Amygdala (tissue), 56 donors: Measurements from ENCODE around the gene AIRE.
"Not testable (repeated sequence)": the region's sequence is repeated elsewhere in the genome, so short reads cannot be mapped to it uniquely, and the experiment has no call there.

ENCODE experiments used
- DNase-seq, 56 donors: peaks; one replicate each; lab custom pipeline; 2025; lab: John Stamatoyannopoulos, UW

AIRE gene

DNA sequence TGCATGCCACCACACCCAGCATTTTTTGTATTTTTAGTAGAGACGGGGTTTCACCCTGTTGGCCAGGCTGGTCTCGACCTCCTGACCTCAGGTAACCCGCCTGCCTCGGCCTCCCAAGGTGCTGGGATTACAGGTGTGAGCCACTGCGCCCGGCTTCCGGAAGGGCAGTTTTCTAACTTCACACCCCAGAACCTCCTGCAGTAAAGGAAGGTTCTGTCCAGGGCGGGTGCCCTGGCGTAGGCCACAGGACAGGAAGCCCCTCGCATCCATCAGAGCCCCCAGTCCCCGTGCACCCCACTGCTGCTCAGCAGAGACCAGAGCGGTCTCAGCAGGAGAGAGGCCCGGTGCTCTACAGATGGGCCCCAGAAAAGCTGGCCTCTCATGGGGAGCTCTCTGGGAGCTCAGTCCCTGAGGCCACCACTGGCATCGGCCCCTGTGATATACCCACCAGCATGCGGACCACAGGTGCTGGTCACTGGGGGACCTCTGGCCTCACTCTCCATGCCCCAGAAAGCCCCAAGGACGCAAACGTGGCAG is 19.9 kb upstream of the AIRE start:
- no peak for DNase-seq

DNA sequence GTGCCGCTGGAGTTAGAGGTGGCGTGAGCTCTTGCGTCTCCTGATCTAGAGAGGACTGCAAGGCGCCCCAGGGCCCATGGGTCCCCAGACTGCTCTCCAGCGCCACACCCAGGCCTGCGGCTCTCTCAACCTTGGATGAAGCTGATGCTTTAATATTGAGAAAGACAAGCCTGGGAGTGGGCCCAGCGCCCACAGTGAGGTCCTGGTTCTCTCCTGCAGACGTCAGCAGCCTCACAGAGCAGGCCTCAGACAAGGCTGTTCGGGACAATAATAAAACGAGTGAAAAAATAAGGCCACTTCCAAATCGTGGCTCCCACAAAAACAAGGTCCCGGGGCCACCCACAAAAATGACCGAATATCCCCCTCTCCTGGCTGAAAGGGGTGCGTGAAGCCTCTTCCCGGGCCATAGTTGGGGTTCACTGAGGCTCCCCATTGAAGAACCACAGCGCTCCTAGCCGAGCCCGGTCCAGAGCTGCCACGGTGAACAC is 18.0 kb upstream of the AIRE start:
- peak in 2 of 56 donors; percentile 5 to 27 for DNase-seq

DNA sequence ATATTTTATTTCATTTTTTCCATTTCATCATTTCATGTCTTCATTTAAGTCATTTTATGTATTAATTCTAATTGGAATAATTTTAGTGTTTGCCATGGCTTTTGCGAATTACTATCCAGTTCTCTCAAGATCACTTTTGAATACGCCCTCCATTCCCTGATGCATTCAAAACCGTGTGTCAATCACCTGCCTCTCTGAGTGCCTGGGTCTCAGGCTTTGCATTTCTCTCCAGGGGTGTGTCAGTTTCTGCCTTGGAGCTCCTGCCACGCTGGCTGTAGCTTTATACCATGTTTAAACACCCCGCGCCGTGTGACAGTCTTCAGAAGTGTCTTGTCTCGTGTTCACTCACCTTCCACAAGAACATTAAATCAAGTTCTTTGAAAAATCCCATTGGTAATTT is 16.6 kb upstream of the AIRE start:
- no peak for DNase-seq

DNA sequence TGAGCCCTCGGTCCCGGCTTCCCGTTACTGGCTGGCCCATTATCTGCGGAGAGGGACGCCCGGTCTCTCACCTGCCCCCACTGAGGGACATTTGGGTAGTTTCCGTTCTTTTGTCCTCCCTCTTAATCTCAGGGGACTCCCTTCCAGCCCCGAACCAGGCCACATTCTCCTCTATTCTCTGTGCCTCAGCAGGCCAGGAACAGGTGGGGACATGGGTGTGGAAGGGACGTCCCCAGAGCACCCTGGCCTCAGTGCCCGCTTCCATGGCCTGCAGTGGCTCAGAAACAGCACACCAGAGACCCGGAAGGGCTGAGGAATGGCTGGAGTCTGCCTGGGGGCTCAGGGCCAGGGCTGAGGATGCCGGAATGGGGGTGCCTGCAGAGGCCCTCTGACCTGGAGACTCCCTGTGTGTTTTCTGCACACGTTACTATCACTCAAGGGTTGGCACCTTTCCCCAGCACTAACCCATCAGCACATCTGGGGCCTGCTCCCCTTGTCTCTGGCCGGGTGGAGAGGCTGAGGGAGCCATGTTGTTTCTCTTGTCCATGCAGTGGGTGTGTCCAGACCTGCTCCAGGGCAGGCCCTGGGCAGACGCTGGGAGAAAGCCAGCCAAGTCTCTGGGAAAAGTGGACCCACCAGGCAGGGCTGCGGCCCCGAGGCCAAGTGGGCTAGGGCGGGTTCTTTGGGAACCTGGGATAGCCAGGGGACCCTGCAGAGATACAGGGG is 14.0 kb upstream of the AIRE start:
- no peak for DNase-seq

DNA sequence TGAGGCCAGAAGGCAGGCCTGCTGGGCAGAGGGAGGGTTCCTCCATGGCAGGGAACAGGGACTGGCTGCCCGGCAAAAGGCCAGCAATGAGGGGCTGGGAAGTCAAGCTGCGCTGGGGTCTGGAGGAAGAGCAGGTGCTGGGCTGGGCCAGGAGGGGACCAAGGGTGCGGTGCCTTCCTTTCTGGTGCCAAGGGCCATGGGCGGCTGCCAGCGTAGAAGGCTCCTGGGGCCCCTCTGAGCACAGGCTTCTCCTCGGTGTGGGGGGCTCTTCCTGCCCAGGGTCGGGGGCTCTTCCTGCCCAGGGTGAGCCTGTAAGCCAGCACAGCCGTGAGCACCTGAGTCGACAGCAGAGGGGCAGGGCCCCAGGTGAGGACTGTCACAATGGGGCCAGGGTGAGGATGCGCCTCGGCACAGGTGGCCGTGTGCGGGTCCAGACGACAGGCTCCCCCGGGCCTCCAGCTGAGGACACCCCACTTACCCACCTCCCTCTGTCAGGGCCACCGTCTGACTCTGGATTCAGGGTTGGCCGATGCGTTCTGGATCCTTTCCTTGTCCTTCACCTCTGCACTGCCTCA is 13.3 kb upstream of the AIRE start:
- DNase-seq: no peak

DNA sequence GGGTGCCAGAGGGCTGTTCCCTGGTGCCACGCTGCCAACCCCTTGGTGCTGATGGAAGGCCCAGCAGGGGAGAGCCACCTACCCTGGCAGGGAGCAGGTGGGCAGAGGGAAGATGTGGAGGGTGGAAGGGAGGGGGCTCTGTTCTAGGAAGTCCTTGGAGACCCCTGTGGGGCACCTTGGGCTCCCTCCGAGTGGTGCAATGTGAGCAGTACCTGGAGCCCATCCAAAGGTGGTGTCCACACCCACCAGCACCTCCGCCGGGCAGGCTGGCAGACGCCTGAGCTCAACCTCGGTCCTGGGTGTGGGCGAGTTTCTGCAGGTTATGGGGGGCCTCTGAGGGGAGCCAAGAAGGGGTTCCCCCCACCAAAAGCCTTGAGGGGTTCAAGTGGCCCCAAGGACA is 12.6 kb upstream of the AIRE start:
- no peak for DNase-seq

DNA sequence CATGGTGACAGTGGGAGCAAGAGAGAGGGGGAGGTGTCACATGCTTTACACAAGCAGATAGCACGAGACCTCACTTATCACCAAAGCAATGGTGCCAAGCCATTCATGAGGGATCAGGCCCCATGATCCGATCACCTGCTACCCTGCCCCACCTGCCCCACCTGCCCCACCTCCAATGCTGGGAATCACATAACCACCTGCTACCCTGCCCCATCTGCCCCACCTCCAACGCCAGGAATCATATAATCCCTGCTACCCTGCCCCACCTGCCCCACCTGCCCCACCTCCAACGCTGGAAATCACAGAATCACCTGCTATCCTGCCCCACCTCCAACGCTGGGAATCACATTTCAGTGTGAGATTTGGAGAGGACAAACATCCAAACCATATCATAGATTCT is 10.6 kb upstream of the AIRE start:
- DNase-seq: no peak

DNA sequence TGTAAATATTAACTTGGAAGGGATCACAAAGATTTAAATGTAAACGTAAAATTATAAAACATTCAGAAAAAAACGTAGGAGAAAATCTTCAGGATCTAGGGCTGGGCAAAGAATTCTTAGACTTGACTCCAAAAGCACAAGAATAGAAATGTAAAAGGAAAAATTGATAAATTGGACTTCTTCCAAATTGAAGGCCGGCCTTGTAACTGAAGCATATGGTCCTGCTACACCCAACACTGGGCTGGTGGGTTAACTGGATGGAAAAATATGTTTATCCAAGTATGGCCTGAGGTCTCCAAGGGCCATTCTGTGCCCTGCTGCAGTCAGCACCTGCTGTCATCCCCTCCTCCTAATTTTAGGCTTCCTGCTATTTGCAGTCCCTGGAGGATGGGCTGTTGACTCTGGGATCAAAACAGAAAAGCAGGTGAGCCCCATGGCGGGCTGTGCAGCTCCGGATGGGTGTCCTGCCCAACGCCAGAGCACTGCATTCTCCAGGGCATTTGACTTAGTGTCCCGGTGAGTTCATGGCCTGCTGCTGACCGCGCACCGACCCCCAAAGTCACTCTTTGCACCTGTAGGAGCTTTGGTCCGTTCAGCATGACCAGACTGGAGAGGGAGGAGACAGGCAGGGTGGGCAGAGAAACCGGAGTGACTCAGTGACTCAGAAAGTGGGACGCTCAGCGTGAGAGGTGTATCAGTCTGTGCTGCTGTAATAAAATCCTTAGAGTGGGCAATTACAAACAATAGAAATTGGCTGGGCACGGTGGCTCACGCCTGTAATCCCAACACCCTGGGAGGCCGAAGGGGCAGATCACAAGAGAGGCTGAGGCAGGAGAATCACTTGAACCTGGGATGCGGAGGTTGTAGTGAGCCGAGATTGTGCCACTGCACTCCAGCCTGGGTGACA is 6.1 kb upstream of the AIRE start:
- DNase-seq: no peak

DNA sequence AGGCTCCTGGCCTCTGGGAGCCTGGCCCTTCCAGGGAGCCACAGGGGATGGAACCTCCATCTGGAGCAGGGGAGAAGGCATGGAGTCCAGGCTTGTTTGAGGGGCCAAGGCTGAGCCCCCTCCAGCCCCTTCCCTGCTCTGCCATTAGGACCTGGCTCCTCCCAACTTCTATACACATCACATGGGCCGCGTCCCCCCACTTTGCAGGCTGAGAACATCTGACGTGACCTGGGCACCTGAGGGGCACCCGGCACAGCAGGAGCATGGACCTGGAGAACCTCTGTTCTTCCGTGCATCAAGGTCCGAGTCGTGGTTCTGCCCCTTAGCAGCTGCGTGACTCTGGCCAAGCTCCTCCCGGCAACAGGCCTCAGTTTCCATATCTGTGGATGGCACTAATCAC is 3.9 kb upstream of the AIRE start:
- DNase-seq: no peak

DNA sequence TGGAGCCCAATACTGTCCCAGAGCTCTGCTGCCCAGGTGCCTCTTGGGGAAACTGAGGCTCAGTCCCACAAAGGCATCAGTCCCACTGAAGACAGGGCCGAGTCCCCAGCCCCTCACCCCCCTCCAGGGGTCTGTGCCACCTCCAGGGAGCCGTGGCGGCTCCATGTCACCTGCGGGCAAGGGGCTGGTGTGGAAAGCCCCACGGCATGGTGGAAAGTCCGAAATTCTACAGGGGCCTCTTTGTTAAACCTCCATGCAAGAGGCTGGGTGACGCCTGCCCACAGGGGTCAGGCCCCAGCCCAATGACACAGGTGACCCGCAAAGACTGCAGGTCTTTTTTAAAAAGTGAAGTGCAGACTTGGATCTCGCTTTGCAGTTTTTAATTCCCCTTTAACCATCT is 3.3 kb upstream of the AIRE start:
- no peak for DNase-seq

DNA sequence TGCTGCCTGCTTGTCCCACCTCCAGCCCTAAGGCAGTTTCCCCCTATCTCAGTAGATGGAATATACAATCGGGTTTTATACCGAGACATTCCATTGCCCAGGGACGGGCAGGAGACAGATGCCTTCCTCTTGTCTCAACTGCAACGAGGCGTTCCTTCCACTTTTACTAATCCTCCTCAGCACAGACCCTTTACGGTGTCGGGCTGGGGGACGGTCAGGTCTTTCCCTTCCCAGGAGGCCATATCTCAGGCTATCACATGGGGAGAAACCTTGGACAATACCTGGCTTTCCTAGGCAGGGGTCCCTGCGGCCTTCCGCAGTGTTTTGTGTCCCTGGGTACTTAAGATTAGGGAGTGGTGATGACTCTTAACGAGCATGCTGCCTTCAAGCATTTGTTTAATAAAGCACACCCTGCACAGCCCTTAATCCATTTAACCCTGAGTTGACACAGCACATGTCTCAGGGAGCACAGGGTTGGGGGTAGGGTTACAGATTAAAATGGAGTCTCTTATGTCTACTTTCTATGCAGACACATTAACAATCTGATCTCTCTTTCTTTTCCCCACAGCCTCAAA is 2.4 kb upstream of the AIRE start:
- DNase-seq: not testable (repeated sequence)

DNA sequence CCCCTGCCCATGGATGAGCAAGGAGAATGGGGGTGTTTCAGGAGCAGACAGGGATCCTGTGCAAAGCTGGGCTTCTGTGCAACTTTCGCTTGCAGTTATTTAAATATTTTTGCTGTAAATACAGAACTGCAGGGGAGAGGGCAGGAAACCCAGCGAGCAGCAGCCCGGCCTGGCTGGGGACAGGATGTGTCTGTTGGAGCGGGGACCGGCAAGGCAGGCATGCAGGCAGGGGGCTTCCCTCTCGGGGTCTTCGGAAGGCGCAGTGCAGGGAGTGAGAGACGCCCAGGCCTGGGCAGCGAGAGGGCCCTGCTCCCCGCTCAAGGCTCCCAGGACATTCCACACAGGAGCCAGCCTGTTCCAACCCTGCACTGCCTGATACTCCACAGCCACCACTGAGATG is 1.7 kb upstream of the AIRE start:
- no peak for DNase-seq

DNA sequence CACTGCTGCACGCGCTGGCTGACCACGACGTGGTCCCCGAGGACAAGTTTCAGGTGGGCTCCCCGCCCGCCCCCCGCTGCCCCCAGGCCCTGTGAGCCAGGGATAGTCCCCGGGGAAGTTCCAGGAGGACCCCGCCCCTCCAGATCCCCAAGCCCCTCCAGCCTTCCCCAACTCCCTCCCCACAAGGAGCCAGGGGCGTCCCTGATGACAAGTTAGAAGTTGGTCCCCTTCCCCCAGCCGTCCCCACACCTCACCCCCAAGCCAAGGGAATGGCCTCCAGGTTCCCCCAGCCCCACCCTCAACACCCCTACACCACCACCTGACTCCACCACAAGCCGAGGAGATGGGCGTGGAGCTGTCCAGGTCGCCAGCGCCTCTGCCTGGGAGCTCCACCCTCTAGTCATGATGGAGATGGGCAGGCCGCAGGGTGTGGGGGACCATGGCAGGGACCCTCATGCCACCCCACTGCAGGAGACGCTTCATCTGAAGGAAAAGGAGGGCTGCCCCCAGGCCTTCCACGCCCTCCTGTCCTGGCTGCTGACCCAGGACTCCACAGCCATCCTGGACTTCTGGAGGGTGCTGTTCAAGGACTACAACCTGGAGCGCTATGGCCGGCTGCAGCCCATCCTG is 525 bp downstream of the AIRE start:
- DNase-seq: no peak

DNA sequence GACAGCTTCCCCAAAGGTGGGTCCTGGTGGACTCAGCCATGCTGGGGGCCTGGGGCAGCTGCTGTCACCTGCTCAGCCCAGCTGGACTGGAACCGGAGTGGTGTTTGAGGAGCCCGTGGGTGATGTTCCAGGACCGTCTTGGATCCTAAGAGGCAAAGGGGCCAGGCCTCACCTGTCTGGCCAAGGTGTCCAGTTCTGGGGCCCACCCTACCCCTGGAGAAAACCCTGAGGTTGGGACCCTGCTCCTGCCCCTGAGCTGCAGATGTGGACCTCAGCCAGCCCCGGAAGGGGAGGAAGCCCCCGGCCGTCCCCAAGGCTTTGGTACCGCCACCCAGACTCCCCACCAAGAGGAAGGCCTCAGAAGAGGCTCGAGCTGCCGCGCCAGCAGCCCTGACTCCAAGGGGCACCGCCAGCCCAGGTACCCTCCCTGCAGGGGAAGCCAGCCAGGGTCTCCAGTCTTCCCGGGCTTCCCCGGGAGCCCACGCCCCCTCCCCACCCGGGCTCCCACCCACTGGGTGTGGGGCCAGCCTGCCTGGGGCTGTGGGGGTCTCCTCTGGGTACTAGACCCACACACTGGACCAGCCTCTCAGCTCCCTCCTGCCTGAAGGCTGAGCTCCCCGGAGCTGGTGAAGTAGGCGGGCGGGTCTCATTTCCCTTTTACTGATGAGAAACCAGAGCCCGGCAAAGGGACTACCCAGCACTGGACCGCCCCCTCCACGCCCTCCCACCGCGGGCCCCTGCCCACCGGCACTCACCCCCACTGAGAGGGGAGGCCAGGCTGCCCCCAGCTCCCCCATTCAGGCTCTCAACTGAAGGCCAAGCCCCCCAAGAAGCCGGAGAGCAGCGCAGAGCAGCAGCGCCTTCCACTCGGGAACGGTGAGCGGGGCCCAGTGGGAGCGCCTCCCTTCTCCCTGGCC is 1.3 kb downstream of the AIRE start:
- DNase-seq: no peak

DNA sequence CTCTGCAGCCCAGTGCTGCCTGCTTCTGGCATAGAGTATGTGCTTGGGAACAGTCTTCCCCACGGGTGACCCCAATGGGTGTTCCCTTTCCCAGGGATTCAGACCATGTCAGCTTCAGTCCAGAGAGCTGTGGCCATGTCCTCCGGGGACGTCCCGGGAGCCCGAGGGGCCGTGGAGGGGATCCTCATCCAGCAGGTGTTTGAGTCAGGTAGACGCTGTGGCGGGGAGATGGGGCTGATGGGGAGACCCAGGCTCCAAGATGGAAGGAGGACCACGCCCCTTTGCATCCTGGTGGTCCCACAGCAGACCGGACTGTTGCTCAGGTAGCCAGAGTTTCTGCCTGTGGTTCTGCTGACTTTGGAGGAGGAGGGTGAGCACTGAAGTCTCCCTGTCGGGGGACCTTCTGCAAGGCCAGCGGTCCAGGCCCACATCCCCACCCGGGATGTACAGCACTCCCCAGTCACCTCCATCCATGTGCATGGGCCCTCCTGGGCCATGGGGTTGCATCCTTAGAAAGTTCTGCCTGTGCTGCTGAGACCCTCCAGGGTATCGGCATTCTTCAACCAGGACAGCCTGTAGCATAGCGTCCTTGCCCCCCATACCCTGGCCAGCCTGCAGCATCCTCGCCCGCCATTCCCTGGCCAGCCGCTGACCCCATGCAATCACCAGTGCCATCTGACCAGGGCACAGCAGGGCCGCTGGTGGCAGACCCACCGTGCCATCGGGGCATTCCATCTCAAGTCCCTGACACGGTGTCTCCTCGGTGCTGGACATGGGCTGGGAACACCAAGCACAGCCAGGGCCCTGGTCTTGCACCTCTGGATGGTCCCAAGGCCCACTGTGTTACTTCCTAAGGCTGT is 2.8 kb downstream of the AIRE start:
- no peak for DNase-seq

DNA sequence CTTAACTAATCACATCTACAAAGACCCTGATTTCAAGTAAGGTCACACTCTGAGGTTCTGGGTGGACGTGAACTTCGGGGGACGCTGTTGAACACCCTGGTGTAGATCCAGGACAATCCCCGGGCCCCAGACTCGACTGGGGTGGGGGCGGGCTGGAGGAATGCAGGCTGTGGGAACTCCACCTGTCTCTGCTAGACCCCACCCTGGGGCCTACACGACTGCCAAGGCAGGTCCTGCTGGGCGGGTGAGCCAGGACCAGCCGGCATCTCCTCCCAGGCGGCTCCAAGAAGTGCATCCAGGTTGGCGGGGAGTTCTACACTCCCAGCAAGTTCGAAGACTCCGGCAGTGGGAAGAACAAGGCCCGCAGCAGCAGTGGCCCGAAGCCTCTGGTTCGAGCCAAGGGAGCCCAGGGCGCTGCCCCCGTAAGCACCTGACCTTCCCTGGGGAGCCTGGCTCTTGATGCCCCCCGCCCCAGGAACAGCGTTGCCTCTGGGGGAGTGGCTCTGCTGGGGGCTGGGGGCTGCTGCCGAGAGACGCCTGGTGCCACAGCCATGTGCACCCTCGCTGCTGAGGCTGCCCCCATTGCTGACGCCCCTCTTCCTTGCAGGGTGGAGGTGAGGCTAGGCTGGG is 3.8 kb downstream of the AIRE start:
- DNase-seq: no peak

DNA sequence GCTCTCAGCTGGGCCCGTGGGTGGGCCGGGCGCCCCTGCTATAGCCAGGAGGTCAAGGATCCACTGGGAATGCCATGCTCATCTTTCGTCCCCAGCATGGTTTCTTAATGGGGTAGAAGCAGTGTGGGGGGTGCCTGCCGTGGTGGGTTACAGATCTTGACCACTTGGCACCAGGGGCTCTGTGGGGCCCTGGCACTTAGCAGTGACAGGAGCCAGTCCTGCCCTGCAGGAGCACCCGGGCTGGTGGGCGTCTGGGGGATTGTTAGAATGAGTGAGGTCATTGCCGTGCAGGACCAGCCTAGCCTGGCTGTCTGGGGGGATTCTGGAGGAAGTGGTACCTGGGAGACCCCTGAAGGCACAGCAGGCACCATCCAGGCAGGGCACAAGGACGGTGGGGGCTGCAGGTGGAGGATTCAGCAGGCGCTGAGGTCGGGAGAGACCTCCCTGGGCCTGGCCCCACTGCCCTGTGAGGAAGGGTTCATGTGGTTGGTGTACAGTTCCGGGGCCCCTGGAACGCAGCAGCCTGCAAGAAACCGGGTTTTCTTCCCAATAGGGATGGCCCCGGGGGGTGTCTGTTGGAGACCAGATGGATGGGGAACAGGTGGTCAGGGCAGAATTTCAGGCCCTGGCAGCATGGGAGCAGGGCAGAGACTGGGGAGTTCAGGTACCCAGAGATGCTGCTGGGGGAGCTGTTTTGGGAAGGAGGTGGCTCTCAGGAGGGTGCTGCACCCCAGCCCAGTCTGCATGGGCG is 4.8 kb downstream of the AIRE start:
- no peak for DNase-seq
